ENCODE results near the gene COG5.

The COG5 gene

GRCh38 chr7:107442678-107443077 lies 121.0 kb downstream of the COG5 start:
- in situ Hi-C loops (cut with MboI; ENCODE audit: low pct_unique_long_range_greater_than_20kb, low sequenced_read_pairs, unreplicated experiment) = no loop called here
- TF ChIP-seq, protein P1, sequence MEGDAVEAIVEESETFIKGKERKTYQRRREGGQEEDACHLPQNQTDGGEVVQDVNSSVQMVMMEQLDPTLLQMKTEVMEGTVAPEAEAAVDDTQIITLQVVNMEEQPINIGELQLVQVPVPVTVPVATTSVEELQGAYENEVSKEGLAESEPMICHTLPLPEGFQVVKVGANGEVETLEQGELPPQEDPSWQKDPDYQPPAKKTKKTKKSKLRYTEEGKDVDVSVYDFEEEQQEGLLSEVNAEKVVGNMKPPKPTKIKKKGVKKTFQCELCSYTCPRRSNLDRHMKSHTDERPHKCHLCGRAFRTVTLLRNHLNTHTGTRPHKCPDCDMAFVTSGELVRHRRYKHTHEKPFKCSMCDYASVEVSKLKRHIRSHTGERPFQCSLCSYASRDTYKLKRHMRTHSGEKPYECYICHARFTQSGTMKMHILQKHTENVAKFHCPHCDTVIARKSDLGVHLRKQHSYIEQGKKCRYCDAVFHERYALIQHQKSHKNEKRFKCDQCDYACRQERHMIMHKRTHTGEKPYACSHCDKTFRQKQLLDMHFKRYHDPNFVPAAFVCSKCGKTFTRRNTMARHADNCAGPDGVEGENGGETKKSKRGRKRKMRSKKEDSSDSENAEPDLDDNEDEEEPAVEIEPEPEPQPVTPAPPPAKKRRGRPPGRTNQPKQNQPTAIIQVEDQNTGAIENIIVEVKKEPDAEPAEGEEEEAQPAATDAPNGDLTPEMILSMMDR (IDR thresholded peaks at IDR 0.05; ENCODE audit: extremely low read depth, insufficient read depth, missing control alignments) = no peak
- DNase-seq (ENCODE audit: low spot score) = no peak

DNA sequence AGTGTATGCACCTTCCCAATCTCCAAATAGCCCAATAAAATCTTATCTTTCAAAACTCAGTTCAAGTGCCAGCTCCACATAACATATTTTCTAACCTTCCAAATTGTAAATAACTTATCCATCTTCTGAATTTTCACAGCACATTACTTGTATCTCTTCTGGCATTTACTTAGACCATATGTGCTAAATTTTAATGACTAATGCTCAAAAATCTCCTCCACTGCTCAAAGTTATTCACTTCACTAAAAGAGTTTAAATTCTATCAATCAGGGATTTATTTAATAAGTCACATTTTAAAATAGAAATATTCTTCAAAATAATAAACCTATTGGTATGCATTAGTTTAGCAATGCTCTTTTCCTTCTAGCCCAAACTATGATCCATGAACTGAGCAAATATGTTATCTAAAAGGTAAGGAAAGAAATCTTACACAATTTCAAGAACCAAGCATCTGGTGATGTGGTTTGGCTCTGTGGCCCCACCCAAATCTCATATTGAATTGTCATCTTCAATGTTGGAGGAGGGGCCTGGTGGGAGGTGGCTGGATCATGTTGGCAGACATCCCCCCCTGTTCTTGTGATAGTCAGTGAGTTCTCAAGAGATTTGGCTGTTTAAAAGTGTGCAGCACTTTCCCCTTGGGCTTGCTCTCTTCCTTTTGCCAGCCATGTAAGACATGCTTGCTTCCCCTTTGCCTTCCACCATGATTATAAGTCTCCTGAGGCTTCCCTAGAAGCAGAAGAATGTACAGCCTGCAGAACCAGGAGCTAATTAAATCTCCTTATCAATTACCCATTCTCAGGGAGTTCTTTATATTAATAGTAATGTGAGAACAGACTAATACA lies 121.9 kb downstream of the COG5 start:
- in situ Hi-C loops (cut with MboI; ENCODE audit: low pct_unique_long_range_greater_than_20kb, low sequenced_read_pairs, unreplicated experiment) = no loop called here
- no peak for DNase-seq (ENCODE audit: low spot score)
- TF ChIP-seq, protein P1 (IDR thresholded peaks at IDR 0.05; ENCODE audit: extremely low read depth, insufficient read depth, missing control alignments) = no peak

DNA sequence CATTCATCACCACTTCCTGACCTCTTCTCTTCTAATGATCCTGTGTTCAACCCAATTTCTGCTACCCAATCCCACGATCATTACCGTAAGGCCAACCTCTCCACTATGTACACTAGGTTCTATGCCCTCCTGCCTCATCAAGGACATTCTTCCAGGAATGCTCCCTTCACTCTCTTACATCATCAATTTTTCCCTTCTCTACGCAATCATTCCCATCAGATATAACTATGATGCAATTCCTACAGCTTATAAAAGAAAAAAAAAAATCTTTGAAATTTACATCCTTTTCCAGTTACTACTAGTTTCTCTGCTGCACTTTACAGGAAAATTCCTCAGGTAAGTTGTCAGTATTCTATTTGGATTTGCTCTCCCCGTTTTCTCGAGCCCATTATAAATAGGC lies 124.7 kb downstream of the COG5 start:
- TF ChIP-seq, protein P1 (IDR thresholded peaks at IDR 0.05; ENCODE audit: extremely low read depth, insufficient read depth, missing control alignments) = no peak
- in situ Hi-C loops (cut with MboI; ENCODE audit: low pct_unique_long_range_greater_than_20kb, low sequenced_read_pairs, unreplicated experiment) = no loop called here
- no peak for DNase-seq (ENCODE audit: low spot score)

DNA sequence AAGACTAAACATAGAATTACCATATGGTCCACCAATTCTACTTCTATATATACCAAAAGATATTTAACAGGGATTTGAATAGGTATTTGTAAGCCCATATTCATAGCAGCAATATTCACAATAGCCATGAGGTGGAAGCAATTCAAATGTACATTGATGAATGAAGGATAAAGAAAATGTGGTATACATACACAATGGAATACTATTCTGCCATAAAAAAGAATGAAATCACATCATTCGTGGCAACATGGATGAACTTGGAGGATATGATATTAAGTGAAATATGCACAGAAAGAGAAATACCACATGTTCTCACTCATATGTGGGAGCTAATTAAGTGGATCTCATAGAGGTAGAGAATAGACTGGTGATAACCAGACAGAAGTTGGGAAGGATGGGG lies 128.0 kb downstream of the COG5 start:
- DNase-seq (ENCODE audit: low spot score) = no peak
- TF ChIP-seq, protein P1 (IDR thresholded peaks at IDR 0.05; ENCODE audit: extremely low read depth, insufficient read depth, missing control alignments) = no peak
- in situ Hi-C loops (cut with MboI; ENCODE audit: low pct_unique_long_range_greater_than_20kb, low sequenced_read_pairs, unreplicated experiment) = no loop called here

GRCh38 chr7:107432261-107432660 lies 131.5 kb downstream of the COG5 start:
- in situ Hi-C loops (cut with MboI; ENCODE audit: low pct_unique_long_range_greater_than_20kb, low sequenced_read_pairs, unreplicated experiment) = no loop called here
- TF ChIP-seq, protein P1 (IDR thresholded peaks at IDR 0.05; ENCODE audit: extremely low read depth, insufficient read depth, missing control alignments) = no peak
- no peak for DNase-seq (ENCODE audit: low spot score)

- in situ Hi-C loops (cut with MboI; ENCODE audit: low pct_unique_long_range_greater_than_20kb, low sequenced_read_pairs, unreplicated experiment) = no loop called here
- no peak for DNase-seq (ENCODE audit: low spot score)
- TF ChIP-seq, protein P1 (IDR thresholded peaks at IDR 0.05; ENCODE audit: extremely low read depth, insufficient read depth, missing control alignments) = no peak
Measured at GRCh38 chr7:107430057-107430456, 133.7 kb downstream of the COG5 start.

Measured in GM13977 (cell line).